Activated CD8-positive, alpha-beta memory T cell treated with anti-CD3 and anti-CD28 coated beads for 36 hours (primary cell): Measurements from ENCODE around the gene SCARF2. TPM values are rescaled to one million over a fixed set of nuclear protein-coding genes. Genes with fewer than 3 reads are reported as not detected.
"Not testable (repeated sequence)": the region's sequence is repeated elsewhere in the genome, so short reads cannot be mapped to it uniquely, and the experiment has no call there.

Experiments used
- CTCF ChIA-PET: fragments of 350-600 bp; sonication (Branson Sonifier 250); formaldehyde crosslinking; loops from one replicate; lab custom pipeline; 2021; ENCODE audit warnings: antibody characterized with exemption; lab: Charles Lee
- POLR2A ChIA-PET: fragments of 350-600 bp; sonication (Branson Sonifier 250); formaldehyde crosslinking; loops from one replicate; lab custom pipeline; 2021; ENCODE audit warnings: antibody characterized with exemption; lab: Charles Lee
- total RNA-seq, 2 experiments: library from RNA; stranded (reverse); gene quantifications; one replicate each; pipeline ENCODE4 v1.2.3, GENCODE V29; 2021

Gene SCARF2
- total RNA-seq, 2 experiments from 2014 or later, result 0.08 to 0.21 TPM

DNA sequence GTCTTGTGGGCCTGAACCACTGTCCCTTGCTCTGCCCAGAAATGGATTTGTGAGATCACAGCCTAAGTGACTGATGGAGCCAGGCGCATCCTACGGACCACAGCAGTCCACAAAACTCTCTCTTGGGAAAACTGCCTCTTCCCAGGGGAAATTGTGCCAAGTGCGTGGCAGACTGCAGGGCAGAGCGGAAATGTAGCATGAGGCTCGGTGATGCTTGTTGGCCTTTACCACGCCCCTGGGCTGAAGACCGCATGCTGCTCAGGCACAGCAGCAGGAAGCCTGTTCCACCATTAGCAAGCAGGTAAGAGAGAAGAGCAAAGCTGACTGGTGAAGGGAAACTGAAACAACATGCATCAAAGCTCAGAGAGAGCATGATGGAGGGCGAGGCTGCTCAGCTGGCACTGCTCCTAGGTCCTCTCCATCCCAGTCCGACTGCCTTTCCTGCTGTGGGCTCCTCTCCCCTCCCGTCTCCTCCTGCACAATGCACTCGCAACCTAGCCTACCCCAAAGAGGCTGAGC lies 26.5 kb upstream of the SCARF2 start:
- ChIA-PET POLR2A (interaction anchor here (0.6 to 1.3 kb wide), 2 partner anchors 31 to 415 kb away, joined by 3 to 5 read pairs; partner anchors contain the start of gene KLHL22), CTCF (interaction anchor here (0.8 to 1.6 kb wide), 5 partner anchors 10 to 88 kb away, joined by 3 to 6 read pairs (median 3); no protein-coding TSS in a partner anchor)

DNA sequence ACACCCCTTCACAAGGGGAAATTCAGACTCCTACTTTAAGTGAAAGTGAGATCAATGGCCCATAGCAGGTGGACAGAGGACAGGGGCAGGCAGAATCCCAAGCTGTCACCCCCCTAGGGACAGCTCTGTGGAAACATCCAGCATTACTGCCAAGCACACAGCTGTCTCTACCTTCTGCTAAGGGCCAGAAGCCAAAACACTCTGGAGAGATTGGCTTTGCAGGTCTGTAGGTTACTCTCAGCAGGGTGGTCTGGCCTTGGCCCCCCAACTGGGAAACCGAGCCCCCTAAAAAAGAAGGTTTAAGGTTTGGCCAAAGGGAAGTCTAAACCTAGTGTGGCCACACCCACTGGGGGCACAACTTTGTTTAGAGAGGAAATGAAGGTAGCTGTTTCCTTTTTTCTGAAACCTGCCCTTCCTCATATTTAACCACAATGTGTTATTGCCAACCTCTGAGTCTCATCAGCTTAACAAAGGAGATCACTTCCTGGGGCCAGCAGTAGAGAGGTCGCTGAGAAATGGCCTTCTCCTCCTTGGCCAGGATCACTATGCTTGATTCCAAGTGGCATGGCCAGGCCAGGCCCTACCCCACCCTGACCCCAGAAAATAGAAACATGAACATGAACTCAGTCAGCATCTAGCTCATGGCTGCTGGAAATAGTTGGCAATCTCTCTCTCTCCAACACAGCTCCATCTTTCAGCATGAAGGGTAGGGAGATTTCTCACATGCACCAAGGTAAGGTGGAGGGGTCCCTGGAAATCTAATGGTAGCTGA lies 25.9 kb upstream of the SCARF2 start:
- CTCF ChIA-PET, result interaction anchor here (0.8 to 3.3 kb wide), 6 partner anchors 9 to 88 kb away, joined by 3 to 19 read pairs (median 4); no protein-coding TSS in a partner anchor
- POLR2A ChIA-PET, result interaction anchor here (0.6 to 1.3 kb wide), 2 partner anchors 32 to 416 kb away, joined by 3 to 5 read pairs; partner anchors contain the start of gene KLHL22

DNA sequence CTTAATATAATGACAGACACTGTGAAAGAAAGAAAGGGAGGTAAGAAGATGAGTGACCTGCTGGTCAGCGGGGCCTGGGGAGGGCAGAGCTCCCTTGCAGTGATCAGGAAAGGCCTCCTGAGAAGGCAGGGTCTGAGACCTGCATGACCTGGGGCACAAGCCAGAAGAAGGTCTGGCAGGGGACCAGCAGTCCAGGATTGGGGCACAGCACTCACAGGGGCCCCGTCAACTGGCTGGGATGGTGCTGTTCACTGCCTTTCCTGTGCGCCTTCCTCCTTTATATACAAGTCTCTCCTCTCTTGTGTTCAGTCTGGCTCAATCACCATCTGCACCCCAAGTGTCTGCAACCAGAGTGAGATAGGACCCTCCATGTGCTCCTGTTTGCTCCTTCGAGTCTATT lies 22.2 kb upstream of the SCARF2 start:
- ChIA-PET CTCF (no interaction called here), POLR2A (no interaction called here)

DNA sequence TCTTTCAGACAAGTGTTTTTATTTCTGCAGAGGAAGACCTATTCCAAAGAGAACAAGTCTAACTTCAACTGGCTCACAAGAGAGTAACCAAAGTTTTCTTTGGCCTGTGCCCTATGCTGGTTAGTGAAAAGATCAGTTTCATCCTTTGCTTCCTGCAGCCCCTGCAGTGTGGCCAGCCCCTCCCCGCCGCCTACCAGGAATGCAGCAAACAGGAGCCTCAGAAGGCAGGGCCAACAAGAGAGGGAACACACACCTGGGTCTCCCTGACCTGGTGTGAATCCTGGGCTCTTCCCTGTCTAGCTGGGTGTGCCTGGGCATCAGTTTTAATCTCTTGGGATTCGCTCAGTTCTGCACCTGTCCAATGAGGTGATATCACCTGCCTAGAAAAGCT lies 21.5 kb upstream of the SCARF2 start:
- ChIA-PET POLR2A (no interaction called here), CTCF (interaction anchor here (1.2 kb wide), 1 partner anchor 41 kb away, joined by 4 read pairs; no protein-coding TSS in a partner anchor)

DNA sequence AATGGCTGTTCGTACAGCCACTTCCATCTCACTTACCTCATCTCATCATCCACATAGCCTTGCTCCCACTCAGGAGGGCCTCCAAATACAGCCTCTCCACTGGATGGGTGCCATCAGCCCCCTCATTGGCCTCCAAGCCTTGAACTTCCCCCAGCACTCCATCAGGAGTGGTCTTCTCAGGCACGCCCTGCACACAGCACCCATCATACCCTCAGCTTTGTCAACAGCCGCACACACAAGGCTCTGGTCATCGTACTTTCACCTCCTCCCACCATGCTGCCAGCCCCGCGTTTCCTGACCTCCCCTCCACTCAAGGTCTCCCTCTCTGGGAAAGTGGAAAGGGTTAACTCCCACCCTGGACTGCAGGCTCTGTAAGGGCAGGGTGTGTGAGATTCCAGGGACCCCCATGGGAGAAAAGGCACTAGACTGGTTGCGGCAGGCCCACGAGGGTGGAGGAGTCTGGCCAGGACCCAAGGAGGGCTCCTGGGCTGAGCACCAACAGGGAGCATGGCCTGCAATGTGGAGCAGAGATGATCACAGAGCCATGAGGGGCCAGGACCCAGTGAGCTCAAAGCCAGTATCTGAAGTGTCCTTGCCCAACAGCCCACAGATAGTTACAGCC lies 21.0 kb upstream of the SCARF2 start:
- POLR2A ChIA-PET, result no interaction called here
- CTCF ChIA-PET, result interaction anchor here (1.2 kb wide), 1 partner anchor 40 kb away, joined by 4 read pairs; no protein-coding TSS in a partner anchor

DNA sequence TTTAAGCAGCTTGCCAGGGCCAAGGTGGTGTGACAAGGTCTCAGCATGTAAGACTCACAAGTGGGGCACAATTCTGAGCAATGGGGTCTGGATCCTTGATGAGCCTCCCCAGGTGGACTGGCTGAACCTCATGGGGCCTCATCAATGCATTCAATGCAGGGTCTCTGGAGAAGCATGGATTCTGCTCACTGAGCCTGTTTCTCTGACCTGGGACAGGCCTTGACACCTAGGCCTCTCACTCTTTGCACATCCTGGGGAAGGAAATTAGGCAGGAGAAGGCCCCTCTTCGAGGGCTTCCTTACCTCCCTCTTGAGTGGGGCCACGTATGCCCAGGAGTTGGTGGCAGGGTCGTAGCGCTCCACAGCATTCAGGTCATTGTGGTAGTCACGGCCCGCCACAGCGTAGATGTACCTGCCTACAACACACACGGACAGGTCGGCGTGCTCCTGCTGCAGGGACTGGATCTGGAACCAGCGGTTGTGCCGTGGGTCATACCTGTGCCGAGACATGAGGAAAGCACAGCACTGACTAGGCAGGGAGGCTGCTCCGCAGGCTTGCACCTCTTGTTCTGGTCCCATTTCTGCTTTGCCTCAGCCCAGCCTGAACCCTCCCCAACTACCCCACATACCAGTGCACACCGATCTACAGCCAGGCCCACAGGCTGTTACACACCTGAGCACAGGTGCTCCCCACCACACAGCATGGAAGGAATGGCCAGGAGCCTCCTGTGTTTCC lies 20.0 kb upstream of the SCARF2 start:
- ChIA-PET CTCF (no interaction called here), POLR2A (no interaction called here)

DNA sequence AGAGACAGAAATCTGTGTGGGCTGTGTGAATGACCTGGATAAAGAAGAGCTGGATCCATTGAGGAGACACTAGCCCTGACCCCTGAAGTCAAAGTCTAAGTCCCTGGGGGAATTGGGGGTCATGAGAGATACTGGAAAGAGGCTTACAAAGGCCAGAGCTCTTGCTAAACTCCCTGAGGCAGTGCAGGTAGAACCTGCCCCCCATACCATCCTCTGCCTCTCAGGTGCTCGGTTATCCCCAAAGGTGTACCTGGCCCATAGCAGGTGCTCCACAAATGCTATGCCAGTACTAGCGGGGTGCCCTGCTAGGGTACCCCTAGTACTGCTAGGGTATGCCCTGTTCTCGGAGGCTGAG lies 19.1 kb upstream of the SCARF2 start:
- POLR2A ChIA-PET, result no interaction called here

DNA sequence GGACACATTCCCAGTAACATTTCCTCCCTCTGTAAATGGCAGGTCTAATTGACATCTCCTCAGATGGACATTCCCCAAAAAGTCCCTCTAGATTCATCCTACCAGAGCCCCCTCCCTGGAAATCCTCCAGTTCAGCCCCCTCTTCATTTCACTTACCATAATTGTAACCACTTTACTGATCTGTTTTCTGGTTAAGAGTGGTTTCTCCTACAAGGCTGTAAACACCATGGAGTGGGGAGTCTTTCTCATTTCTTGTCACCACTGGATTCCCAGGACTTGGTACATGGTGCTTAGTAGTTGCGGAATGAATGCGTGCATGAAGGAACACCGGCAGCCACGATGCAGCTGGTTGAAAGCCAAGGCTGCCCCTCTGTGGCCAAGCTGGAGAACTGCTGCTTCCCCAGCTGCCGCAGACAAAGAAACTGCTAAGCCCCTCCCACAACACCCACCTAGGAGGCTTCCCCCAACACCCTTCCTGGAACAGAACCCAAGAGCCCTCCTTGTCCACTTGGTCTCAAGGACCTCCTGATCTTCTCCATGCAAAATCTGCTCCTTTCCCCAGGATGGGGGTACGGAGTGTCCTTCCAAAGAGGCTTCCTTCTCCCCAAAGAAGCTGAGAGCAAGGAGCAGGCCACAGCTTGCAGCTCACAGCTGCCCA lies 18.6 kb upstream of the SCARF2 start:
- POLR2A ChIA-PET, result no interaction called here
- CTCF ChIA-PET, result interaction anchor here (1.2 to 4.2 kb wide), 4 partner anchors 29 to 38 kb away, joined by 3 to 41 read pairs (median 4); no protein-coding TSS in a partner anchor

More for the DNA sequence above, 19.1 kb upstream of the SCARF2 start:
- CTCF ChIA-PET, result interaction anchor here (1.2 to 4.2 kb wide), 4 partner anchors 29 to 38 kb away, joined by 3 to 41 read pairs (median 4); no protein-coding TSS in a partner anchor

DNA sequence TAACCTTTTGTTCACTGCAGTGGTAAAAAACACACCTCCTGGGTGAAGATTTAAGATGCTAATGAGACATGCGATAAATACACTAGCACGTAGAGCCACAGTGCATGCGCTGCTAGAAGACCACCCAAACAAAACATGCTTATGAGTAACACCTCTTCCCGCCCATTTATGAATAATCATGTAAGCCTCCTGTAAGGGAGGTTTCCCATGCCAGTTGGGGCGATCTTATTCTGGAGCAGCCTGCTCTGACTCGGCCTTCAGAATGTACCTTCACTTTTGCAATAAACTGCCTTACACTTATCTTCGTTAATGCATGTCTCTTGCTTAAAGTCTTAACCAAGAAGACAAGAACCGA lies 18.1 kb upstream of the SCARF2 start:
- POLR2A ChIA-PET, result no interaction called here

DNA sequence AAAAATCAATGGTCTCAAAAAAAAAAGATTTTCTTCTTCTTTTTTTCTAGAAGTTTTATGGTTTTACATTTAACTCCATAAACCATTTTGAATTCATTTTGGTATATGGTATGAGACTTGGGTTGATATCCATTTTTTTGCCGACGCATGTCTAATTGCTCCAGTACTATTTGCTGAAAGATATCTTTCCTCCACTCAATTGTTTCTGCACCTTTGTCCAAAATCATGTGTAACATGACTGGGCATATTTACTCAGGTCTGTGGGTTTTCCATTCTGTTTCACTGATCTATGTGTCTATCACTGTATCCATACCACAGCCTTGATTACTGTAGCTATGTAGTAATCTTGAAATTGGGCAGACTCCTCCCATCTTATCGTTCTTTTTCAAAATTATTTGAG lies 15.6 kb upstream of the SCARF2 start:
- POLR2A ChIA-PET, result no interaction called here
- CTCF ChIA-PET, result interaction anchor here (2.0 to 4.2 kb wide), 2 partner anchors 30 to 35 kb away, joined by 5 to 41 read pairs; no protein-coding TSS in a partner anchor

More for the DNA sequence above, 18.1 kb upstream of the SCARF2 start:
- CTCF ChIA-PET, result interaction anchor here (1.2 to 4.2 kb wide), 4 partner anchors 28 to 37 kb away, joined by 3 to 41 read pairs (median 4); no protein-coding TSS in a partner anchor

DNA sequence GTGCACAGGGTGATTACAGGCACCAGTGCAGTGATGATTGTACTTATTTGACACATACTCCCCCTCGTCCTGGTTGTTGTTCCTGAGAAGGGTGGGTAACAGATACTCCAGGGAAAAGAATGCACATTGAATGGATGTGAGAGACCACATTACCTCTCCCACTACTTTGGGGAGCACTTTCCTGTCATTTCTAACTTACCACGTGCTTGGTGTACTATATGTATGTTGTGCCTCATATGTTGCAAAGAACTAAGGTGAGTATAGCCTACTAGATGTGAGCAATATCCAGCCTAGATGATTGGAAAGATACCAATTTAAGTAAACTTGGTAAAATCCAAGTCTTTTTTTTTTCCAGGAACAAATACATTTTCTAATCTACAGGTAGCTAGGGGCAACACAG lies 14.3 kb upstream of the SCARF2 start:
- CTCF ChIA-PET, result no interaction called here

DNA sequence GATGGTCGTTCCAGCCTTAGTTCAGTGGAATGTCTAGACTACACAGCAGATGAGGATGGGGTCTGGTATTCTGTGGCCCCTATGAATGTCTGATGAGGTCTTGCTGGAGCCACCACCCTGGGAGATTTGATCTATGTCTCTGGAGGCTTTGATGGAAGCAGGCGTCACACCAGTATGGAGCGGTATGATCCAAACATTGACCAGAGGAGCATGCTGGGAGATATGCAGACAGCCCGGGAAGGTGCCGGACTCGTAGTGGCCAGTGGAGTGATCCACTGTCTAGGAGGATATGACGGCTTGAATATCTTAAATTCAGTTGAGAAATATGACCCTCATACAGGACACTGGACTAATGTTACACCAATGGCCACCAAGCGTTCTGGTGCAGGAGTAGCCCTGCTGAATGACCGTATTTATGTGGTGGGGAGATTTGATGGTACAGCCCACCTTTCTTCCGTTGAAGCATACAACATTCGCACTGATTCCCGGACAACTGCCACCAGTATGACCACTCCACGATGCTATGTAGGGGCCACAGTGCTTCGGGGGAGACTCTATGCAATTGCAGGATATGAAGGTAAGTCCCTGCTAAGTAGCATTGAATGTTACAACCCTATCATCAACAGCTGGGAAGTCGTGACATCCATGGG lies 13.6 kb upstream of the SCARF2 start:
- POLR2A ChIA-PET, result not testable (repeated sequence)
- CTCF ChIA-PET, result interaction anchor here (1.5 kb wide), 1 partner anchor 33 kb away, joined by 3 read pairs; no protein-coding TSS in a partner anchor

More for the DNA sequence above, 14.3 kb upstream of the SCARF2 start:
- POLR2A ChIA-PET, result no interaction called here

DNA sequence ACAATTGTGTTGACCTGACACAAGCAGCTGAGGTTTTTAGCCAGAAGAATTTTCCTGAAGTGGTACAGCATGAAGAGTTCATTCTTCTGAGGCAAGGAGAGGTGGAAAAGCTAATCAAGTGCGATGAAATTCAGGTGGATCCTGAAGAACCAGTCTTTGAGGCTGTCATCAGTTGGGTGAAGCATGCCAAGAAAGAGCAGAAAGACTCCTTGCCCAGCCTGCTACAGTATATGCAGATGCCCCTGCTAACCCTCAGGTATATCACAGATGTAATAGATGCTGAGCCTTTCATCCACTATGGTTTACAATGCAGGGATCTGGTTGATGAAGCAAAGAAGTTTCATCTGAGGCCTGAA lies 12.9 kb upstream of the SCARF2 start:
- ChIA-PET CTCF (interaction anchor here (1.5 kb wide), 1 partner anchor 32 kb away, joined by 3 read pairs; no protein-coding TSS in a partner anchor), POLR2A (no interaction called here)

DNA sequence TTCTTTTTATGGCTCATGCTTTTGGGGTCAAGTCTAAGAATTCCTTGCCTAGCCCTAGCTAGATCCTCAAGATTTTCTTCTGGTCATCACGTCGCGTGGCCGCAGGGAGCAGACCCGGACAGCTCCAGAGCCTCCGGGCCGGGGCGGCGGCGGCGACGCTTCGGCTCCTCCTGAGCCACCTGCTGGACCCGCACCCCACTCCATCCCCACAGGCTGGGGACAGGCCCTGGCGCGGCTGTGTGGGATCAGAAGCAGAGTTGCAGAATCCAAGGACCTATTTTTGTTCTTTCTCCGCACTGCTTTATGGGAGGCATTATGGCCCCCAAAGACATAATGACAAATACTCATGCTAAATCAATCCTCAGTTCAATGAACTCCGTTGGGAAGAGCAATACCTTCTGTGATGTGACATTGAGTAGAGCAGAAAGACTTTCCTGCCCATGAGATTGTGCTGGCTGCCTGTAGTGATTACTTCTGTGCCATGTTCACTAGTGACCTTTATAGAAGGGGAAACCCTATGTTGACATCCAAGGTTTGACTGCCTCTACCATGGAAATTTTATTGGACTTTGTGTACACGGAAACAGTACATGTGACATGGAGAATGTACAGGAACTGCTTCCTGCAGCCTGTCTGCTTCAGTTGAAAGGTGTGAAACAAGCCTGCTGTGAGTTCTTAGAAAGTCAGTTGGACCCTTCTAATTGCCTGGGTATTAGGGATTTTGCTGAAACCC lies 12.4 kb upstream of the SCARF2 start:
- CTCF ChIA-PET, result interaction anchor here (1.5 kb wide), 1 partner anchor 32 kb away, joined by 3 read pairs; no protein-coding TSS in a partner anchor
- POLR2A ChIA-PET, result no interaction called here

DNA sequence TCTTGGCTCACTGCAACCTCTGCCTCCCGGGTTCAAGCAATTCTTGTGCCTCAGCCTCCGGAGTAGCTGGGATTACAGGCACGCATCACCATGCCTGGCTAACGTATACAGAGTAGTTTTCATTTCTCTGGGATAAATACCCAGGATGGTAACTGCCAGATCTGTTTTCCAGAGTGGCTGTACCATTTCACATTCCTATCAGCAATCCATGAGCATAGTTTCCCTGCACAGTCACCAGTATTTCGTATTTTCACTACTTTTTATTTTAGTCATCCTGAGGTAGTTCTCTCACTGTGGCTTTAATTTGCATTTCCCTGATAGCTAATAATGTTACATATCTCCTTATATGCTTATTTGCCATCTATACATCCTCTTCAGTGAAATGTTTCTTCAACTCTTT lies 11.0 kb upstream of the SCARF2 start:
- ChIA-PET CTCF (interaction anchor here (1.4 kb wide), 1 partner anchor 30 kb away, joined by 4 read pairs; no protein-coding TSS in a partner anchor), POLR2A (no interaction called here)

DNA sequence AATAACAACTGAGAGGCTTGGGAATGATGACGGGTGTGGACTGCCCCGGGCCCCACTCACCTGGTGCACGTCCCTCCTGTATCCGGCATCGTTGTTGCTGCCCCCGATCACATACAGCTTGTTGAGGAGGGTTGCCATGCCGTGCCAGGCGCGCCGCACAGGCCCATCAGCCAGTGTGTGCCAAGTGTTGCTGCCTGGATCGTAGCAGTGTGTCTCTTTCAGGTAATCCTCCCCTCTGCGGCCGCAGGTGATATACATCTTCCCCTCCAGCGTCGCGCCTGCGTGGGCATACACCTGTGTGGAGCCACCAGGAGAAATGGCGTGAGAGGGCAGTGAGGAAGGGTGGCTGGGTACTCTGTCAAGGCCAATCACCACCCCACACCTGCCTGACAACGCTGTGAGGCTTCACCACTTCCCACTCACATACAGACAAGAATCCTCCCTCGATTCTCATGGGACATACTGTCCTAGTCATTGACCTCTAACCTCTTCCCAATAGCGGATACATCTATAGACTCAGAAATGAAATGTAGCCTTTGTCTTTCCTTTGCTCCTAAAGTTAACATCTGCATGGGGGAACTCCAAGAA lies 8.9 kb upstream of the SCARF2 start:
- ChIA-PET CTCF (no interaction called here), POLR2A (interaction anchor here (0.7 kb wide), 1 partner anchor 175 kb away, joined by 9 read pairs; no protein-coding TSS in a partner anchor)

DNA sequence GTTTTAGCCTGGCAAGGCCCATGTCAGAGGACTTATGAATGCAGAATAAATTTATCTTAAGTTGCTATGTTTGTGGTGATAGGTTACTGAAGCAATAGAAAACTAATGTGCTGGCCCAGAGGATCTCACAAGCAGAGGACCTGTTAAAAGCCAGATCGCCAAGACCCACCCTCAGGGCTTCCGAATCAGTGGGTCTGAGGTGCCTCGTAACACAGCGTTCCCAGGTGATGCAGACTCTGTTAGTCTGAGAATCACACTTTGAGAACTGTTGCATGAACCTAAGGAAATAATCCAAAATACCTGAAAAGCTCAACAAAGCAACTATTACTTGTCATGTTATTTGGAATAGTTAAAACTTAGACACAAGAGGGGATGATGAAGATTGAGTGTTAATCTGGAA lies 6.7 kb upstream of the SCARF2 start:
- CTCF ChIA-PET, result interaction anchor here (0.7 kb wide), 1 partner anchor 19 kb away, joined by 3 read pairs; no protein-coding TSS in a partner anchor
- POLR2A ChIA-PET, result interaction anchor here (0.6 kb wide), 1 partner anchor 295 kb away, joined by 6 read pairs; no protein-coding TSS in a partner anchor
